Astrocyte (in vitro differentiated cells and primary cell): ENCODE measurements around the gene PYGB. TPM values are rescaled to one million over a fixed set of nuclear protein-coding genes. Genes with fewer than 3 reads are reported as not detected.
A peak's percentile ranks its signal among the peaks of the same experiment; 100 is the strongest.
"Not testable (repeated sequence)": the region's sequence is repeated elsewhere in the genome, so short reads cannot be mapped to it uniquely, and the experiment has no call there.

Source experiments
- DNase-seq: peaks from one replicate; pipeline ENCODE4 v3.0.0-alpha.2; 2010; ENCODE audit warnings: low read depth
- FAIRE-seq: peaks from 2 replicates; lab custom pipeline; 2011; peaks lifted over from hg19 to GRCh38; lab: Jason Lieb, UNC
- H2AFZ ChIP-seq: 2 replicates; pipeline ENCODE4 v1.6.0; 2012; ENCODE audit warnings: low read depth, low read length, inconsistent platforms
- H3K27ac ChIP-seq: 2 replicates; pipeline ENCODE4 v1.5.1; 2011; ENCODE audit warnings: low read depth, low read length, inconsistent platforms
- H3K27me3 ChIP-seq: 2 replicates; pipeline ENCODE4 v1.6.0; 2011; ENCODE audit warnings: low read length, inconsistent platforms; ENCODE audit not compliant: insufficient read depth
- H3K36me3 ChIP-seq: 2 replicates; pipeline ENCODE4 v1.5.1; 2011; ENCODE audit warnings: low read length, inconsistent platforms; ENCODE audit not compliant: insufficient read depth
- H3K4me1 ChIP-seq: 2 replicates; pipeline ENCODE4 v1.5.1; 2011; ENCODE audit warnings: low read length, inconsistent platforms; ENCODE audit not compliant: insufficient read depth
- H3K4me2 ChIP-seq: 2 replicates; pipeline ENCODE4 v1.6.0; 2012; ENCODE audit warnings: low read length, inconsistent platforms
- H3K4me3 ChIP-seq: 2 replicates; pipeline ENCODE4 v1.5.1; 2011; ENCODE audit warnings: low read depth, mild to moderate bottlenecking, low read length, inconsistent platforms; ENCODE audit not compliant: insufficient read depth
- H3K79me2 ChIP-seq: 2 replicates; pipeline ENCODE4 v1.6.0; 2012; ENCODE audit warnings: mild to moderate bottlenecking, low read length, inconsistent platforms; ENCODE audit not compliant: insufficient read depth
- H3K9ac ChIP-seq: 2 replicates; pipeline ENCODE4 v1.6.0; 2012; ENCODE audit warnings: mild to moderate bottlenecking, low read length, inconsistent platforms
- H3K9me3 ChIP-seq: 2 replicates; pipeline ENCODE4 v1.5.1; 2012; ENCODE audit warnings: low read depth, mild to moderate bottlenecking, low read length, inconsistent platforms; ENCODE audit not compliant: insufficient read depth
- H4K20me1 ChIP-seq: 2 replicates; pipeline ENCODE4 v1.6.0; 2012; ENCODE audit warnings: low read length, inconsistent platforms; ENCODE audit not compliant: insufficient read depth
- H3K27ac Mint-ChIP-seq: one replicate; pipeline ENCODE4 v1.8.0; 2021; ENCODE audit warnings: mild to moderate bottlenecking, mixed read lengths; ENCODE audit not compliant: unreplicated experiment
- H3K27me3 Mint-ChIP-seq: one replicate; pipeline ENCODE4 v1.8.0; 2021; ENCODE audit warnings: low read depth, mixed read lengths; ENCODE audit not compliant: unreplicated experiment
- H3K36me3 Mint-ChIP-seq: one replicate; pipeline ENCODE4 v1.8.0; 2021; ENCODE audit warnings: low read depth, mixed read lengths; ENCODE audit not compliant: unreplicated experiment
- H3K4me1 Mint-ChIP-seq: one replicate; pipeline ENCODE4 v1.8.0; 2021; ENCODE audit warnings: low read depth, mixed read lengths; ENCODE audit not compliant: unreplicated experiment
- H3K4me3 Mint-ChIP-seq: one replicate; pipeline ENCODE4 v1.8.0; 2021; ENCODE audit warnings: mild to moderate bottlenecking, moderate library complexity, mixed read lengths; ENCODE audit not compliant: unreplicated experiment
- H3K9me3 Mint-ChIP-seq: one replicate; pipeline ENCODE4 v1.8.0; 2021; ENCODE audit warnings: mild to moderate bottlenecking, mixed read lengths; ENCODE audit not compliant: unreplicated experiment
- EZH2 ChIP-seq: IDR thresholded peaks from 2 replicates; pipeline ENCODE4 v1.6.1; 2012; ENCODE audit warnings: mild to moderate bottlenecking, low read length, inconsistent platforms; ENCODE audit not compliant: insufficient read depth
- total RNA-seq: library from RNA; stranded (reverse); gene quantifications from 2 replicates; pipeline ENCODE4 v1.2.1, GENCODE V29; 2021
- TF ChIP-seq, protein P1 (sequence below): IDR thresholded peaks from 2 replicates; pipeline ENCODE4 v1.5.1; 2011; ENCODE audit warnings: low read depth, mild to moderate bottlenecking, inconsistent platforms, low read length, moderate library complexity; ENCODE audit not compliant: insufficient read depth

The PYGB gene
- total RNA-seq, 1 donor from 2014 or later, result 206 TPM

DNA sequence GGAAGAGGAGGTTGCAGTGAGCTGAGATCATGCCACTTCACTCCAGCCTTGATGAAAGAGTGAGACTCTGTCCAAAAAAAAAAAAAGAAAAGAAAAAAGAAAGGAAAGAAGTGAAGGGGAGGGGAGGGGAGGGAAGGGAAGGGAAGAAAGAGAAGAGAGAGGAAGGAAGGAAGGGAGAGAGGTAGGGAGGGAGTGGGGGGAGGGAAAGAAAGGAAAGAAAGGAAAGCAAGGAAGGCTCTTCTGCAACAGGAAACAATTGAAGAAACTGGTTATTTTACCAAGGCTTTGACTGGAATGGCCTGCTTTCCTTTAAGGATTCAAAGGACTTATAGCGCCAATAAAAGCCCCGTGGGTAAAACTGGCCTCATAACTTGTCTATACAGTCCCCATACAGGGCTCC is 78.1 kb downstream of the PYGB start:
- peaks cover 13% of the 10 kb centered on the region for H4K20me1 ChIP-seq
- Mint-ChIP-seq H3K27me3 (no peaks in the 10 kb centered on the region), H3K4me3 (no peak overlapping the region), H3K36me3 (peaks cover 15% of the 10 kb centered on the region), H3K9me3 (peaks cover 5% of the 10 kb centered on the region), H3K27ac (no peak overlapping the region), H3K4me1 (peaks cover 23% of the 10 kb centered on the region)
- no peaks in the 10 kb centered on the region for H3K9me3 ChIP-seq
- DNase-seq (no peak), FAIRE-seq (no peak)
- no peak overlapping the region for H3K4me3 ChIP-seq
- no peak overlapping the region for H3K4me2 ChIP-seq
- TF ChIP-seq, protein P1, sequence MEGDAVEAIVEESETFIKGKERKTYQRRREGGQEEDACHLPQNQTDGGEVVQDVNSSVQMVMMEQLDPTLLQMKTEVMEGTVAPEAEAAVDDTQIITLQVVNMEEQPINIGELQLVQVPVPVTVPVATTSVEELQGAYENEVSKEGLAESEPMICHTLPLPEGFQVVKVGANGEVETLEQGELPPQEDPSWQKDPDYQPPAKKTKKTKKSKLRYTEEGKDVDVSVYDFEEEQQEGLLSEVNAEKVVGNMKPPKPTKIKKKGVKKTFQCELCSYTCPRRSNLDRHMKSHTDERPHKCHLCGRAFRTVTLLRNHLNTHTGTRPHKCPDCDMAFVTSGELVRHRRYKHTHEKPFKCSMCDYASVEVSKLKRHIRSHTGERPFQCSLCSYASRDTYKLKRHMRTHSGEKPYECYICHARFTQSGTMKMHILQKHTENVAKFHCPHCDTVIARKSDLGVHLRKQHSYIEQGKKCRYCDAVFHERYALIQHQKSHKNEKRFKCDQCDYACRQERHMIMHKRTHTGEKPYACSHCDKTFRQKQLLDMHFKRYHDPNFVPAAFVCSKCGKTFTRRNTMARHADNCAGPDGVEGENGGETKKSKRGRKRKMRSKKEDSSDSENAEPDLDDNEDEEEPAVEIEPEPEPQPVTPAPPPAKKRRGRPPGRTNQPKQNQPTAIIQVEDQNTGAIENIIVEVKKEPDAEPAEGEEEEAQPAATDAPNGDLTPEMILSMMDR, result no peak
- no peak for TF ChIP-seq EZH2
- H3K9ac ChIP-seq, result no peak overlapping the region
- no peak overlapping the region for H2AFZ ChIP-seq
- no peaks in the 10 kb centered on the region for H3K36me3 ChIP-seq
- H3K27me3 ChIP-seq, result no peaks in the 10 kb centered on the region
- H3K4me1 ChIP-seq, result no peaks in the 10 kb centered on the region
- H3K79me2 ChIP-seq, result peaks cover 25% of the 10 kb centered on the region
- no peak overlapping the region for H3K27ac ChIP-seq

DNA sequence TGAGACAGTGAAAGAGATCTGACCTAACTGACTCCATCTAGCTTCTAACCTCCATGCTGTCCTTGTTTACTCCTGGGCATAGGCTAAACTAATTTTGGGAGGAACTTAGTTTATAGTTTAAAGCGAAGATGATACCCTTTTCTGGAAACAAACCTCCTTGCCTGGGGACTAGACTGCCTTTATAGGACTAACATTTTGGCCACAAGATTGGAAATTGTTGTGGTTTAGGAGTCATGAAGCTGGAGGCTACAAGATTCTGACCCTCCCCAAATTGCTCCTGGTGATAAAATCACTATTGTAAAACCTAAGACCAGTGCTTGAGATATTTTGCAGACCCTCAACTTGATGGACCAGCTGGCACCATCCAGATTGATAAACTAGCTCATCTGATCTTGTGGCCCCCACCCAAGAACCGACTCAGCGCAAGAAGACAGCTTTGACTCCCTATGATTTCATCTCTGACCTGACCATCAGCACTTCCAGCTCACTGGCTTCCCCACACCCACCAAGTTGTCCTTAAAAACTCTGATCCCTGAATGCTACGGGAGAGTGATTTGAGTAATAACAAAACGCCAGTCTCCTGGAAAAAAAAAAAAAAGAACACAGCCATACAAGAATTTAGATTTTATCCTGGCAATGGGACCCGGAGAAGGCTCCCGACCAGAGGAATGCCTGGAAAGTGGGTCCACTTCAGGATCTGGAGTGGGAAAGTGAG is 79.8 kb downstream of the PYGB start:
- TF ChIP-seq, protein P1, result no peak
- no peak for TF ChIP-seq EZH2
- Mint-ChIP-seq H3K27me3 (no peaks in the 10 kb centered on the region), H3K9me3 (peaks cover 5% of the 10 kb centered on the region), H3K4me1 (peaks cover 18% of the 10 kb centered on the region), H3K27ac (peak overlapping the region; percentile 62), H3K4me3 (no peak overlapping the region), H3K36me3 (peaks cover 15% of the 10 kb centered on the region)
- H3K4me2 ChIP-seq, result no peak overlapping the region
- DNase-seq (peak; percentile 32), FAIRE-seq (no peak)
- no peaks in the 10 kb centered on the region for H3K4me1 ChIP-seq
- H3K9me3 ChIP-seq, result no peaks in the 10 kb centered on the region
- peaks cover 25% of the 10 kb centered on the region for H3K79me2 ChIP-seq
- H2AFZ ChIP-seq, result no peak overlapping the region
- H3K36me3 ChIP-seq, result no peaks in the 10 kb centered on the region
- no peak overlapping the region for H3K4me3 ChIP-seq
- peaks cover 7% of the 10 kb centered on the region for H4K20me1 ChIP-seq
- no peak overlapping the region for H3K27ac ChIP-seq
- H3K9ac ChIP-seq, result no peak overlapping the region
- no peaks in the 10 kb centered on the region for H3K27me3 ChIP-seq

DNA sequence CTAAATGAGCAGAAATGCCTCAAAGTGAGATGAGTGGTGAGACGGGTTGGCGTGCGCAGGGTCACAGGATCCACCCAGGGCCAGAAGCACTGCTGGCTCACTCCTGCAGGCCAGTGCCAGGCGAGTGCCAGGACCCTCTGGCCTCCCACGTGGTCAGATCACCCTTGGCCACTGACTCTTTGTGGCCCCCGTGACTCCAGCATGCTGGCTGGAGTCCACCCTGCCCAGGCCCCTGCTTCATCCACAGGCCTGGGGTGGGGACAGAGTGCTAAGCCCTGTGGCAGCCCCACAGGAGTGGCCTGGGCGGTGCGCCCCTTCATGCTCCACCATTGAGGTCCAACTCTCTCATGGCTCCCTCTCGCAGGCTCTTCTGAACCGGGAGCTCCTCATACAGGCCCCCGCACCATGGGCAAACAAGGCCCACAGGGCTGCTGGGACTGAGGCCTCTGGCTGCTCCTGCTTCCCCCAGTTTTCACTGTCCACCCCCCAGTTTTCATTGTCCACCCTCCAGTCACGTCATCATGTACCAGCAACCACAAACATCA is 81.1 kb downstream of the PYGB start:
- Histone ChIP-seq H3K79me2 (peaks cover 25% of the 10 kb centered on the region), H2AFZ (no peak overlapping the region), H3K36me3 (no peaks in the 10 kb centered on the region), H3K4me2 (no peak overlapping the region), H3K9me3 (no peaks in the 10 kb centered on the region), H3K27me3 (no peaks in the 10 kb centered on the region), H3K4me1 (no peaks in the 10 kb centered on the region), H4K20me1 (peaks cover 7% of the 10 kb centered on the region), H3K9ac (no peak overlapping the region), H3K4me3 (no peak overlapping the region), H3K27ac (no peak overlapping the region)
- Mint-ChIP-seq H3K27ac (peak overlapping the region; percentile 47), H3K4me1 (peaks cover 18% of the 10 kb centered on the region), H3K27me3 (no peaks in the 10 kb centered on the region), H3K9me3 (peaks cover 7% of the 10 kb centered on the region), H3K4me3 (no peak overlapping the region), H3K36me3 (peaks cover 15% of the 10 kb centered on the region)
- TF ChIP-seq EZH2, result no peak
- TF ChIP-seq, protein P1, result no peak
- no peak for FAIRE-seq
- no peak for DNase-seq

DNA sequence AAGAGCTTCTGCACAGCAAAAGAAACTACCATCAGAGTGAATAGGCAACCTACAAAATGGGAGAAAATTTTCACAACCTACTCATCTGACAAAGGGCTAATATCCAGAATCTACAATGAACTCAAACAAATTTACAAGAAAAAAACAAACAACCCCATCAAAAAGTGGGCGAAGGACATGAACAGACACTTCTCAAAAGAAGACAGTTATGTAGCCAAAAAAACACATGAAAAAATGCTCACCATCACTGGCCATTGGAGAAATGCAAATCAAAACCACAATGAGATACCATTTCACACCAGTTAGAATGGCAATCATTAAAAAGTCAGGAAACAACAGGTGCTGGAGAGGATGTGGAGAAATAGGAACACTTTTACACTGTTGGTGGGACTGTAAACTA is 87.1 kb downstream of the PYGB start:
- not testable (repeated sequence) for DNase-seq, H3K27ac ChIP-seq, H3K9me3 Mint-ChIP-seq, H3K4me3 Mint-ChIP-seq, H2AFZ ChIP-seq, FAIRE-seq, H3K27me3 Mint-ChIP-seq, H3K9ac ChIP-seq, H3K4me3 ChIP-seq, H3K27ac Mint-ChIP-seq, H3K9me3 ChIP-seq, H3K36me3 Mint-ChIP-seq, H3K27me3 ChIP-seq, H4K20me1 ChIP-seq, H3K36me3 ChIP-seq, H3K4me1 ChIP-seq, H3K4me2 ChIP-seq
- peaks cover 18% of the 10 kb centered on the region for H3K79me2 ChIP-seq
- peaks cover 16% of the 10 kb centered on the region for H3K4me1 Mint-ChIP-seq
